GM20431 (cell line): ENCODE measurements around the gene TGFBR1.

Experiments
- in situ Hi-C: fragments of 300-500 bp; cut with MseI, MboI; formaldehyde crosslinking; loops from one replicate; pipeline ENCODE4 v1.15.0; 2020; ENCODE audit warnings: low sequenced_read_pairs; ENCODE audit not compliant: unreplicated experiment

The TGFBR1 gene

DNA sequence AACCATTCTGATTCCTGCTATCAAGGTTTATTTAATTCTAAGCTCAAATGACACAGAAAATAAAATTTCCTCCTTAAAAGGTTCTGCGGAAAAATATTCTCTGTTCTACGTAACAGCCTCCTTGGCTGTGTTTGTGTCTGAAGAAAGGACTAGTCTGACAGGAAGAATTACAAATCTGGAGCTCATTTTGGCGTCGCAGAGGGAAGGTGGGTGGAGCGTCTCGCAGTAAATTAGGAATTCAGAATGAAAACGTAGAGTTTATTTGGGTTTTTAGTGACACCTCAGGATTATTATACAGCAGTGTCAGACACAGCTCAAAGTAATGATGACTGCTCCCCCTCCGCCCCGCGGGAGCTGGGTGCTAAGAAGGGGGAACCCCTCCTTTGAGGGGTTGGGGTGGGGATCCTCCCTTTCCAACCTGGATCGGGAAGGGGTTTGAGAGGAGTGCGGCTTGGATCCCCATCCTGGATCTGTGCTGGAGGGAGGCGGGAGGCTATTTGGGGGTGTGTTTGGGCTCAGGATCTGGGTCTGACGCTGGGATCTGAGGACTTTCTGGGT, 933 bp upstream of the TGFBR1 start:
- in situ Hi-C loops = no loop called here

- in situ Hi-C loops = no loop called here
Observed at GRCh38 chr9:99105152-99106043, 485 bp downstream of the TGFBR1 start.

GRCh38 chr9:99106044-99106375, 1.1 kb downstream of the TGFBR1 start:
- in situ Hi-C loops = no loop called here

- in situ Hi-C loops = no loop called here
Observed at GRCh38 chr9:99107421-99107820, 2.5 kb downstream of the TGFBR1 start.

- in situ Hi-C loops = no loop called here
Observed at GRCh38 chr9:99108131-99108530, 3.2 kb downstream of the TGFBR1 start.

GRCh38 chr9:99109522-99109921, 4.6 kb downstream of the TGFBR1 start:
- in situ Hi-C loops = no loop called here

- in situ Hi-C loops = no loop called here
Observed at GRCh38 chr9:99112750-99113413, 8.0 kb downstream of the TGFBR1 start.

- in situ Hi-C loops = no loop called here
Observed at GRCh38 chr9:99113414-99114048, 8.6 kb downstream of the TGFBR1 start.

DNA sequence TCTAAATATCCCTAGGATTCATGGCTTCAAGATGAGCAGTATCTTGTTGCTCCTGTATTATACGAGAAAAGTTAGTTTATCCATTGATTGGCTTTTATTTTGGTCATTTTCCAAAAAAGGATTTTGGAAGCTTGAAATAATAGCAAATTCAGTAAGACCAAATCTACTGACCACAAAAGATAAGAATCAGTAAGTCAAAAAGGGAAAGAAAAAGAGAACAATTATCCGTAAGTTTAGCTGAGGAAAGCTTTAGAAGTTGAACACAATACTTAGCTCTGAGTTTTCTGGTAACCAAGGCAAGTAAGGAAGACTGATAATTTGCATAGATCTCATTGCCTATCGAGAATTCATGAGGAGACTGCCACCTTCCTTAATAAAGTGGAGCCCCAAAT, 9.1 kb downstream of the TGFBR1 start:
- in situ Hi-C loops = no loop called here

- in situ Hi-C loops = no loop called here
Observed at GRCh38 chr9:99114846-99115500, 10.1 kb downstream of the TGFBR1 start.

GRCh38 chr9:99116003-99116411, 11.1 kb downstream of the TGFBR1 start:
- in situ Hi-C loops = no loop called here

DNA sequence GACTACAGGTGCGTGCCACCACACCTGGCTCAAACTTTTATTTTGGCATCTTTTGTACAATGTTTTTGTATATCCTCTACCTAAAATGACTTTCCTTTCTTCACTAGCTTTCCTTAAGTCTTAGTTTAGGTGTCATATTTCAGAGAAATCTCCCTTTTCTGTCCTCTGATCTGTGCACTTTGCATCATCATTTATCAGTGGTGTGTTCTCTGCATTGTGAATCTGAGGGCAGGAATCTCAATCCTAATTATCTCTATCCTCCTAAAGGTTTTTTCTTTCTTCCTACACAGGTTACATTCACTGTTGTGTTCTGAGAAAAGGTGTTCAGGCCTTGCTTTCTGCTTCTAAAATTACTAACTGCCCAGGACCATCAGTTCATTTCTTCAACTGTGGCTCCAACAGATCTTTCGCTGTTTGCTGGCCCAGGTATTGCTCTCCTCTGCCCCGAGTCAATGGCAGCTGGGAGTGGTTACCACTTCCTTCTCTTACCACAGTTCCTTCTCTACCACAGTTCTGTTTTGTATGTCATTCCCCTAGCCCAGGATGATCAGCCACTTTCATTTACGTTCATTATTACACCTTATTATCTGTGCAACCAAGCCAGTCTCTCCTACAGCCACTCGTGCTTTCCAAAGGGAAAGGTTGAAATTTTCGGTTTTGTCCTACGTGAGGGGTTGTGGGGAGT, 14.0 kb downstream of the TGFBR1 start:
- in situ Hi-C loops = no loop called here

DNA sequence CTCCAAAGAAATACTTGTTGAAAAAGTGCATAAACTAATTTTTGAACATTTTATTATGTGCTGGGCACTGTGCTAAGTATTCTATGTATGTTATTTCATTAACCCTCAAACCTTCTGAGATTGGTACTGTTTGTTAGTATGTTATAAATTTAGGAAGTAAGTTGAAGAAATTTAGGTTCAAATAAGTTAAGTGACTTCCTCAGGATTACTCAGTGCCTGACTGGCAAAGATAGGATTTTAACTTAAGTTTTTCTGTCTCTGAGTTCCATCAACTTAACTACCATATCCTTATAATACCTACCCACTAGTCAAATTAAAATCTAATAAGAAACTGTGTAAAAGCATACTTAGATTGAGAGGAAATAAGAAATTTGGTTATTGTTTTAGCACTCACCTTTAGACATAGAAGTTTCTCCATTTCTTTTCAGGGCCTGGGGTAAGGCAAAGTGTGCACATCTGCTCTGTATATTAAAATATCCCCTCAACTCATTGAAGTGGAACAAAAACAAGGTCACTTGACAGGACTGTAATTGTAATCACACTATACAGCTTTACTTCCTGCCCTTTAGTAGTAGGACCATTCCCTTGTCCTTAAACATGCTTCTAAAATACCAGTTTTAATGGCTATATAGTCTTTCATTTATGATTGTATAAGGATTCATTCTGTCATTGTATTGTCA, 15.2 kb downstream of the TGFBR1 start:
- in situ Hi-C loops = no loop called here

- in situ Hi-C loops = no loop called here
Observed at GRCh38 chr9:99121604-99122003, 16.7 kb downstream of the TGFBR1 start.

DNA sequence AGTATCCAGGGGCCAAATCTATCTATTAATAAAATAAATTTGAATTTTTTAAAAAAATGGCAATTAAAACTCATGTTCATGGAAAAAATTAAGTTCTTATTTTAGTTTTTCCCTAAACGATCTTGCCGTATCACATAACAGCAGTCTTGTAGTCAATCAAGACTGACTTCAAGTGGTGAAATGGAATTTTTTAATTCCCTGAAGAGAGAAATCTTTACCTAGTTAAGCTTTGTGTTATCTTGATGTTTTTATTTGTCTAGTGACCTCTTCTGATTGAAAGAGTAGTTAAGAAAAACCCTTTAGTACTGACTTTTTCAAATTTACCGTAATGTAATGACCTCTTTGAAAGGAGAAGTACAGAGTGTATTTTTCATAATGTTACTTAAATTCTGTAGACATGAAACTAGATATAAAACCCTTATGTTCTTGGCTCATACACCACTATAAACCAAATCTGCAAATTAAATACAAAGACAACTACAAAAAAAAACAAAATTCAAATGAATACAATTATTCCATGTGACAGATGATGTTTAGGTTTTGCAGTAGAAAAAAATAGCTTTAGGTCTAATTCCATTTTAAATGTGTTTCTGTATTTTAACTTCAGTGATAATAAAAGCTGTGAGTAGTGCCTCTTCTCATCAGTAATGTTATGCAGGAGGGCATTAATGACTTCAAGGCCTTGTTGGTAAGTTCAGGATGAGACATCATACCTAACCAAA, 19.8 kb downstream of the TGFBR1 start:
- in situ Hi-C loops = loop anchor here (25.0 kb wide), 1 partner anchor 262 kb away; no protein-coding TSS in a partner anchor

GRCh38 chr9:99125446-99125845, 20.5 kb downstream of the TGFBR1 start:
- in situ Hi-C loops = loop anchor here (25.0 kb wide), 1 partner anchor 263 kb away; no protein-coding TSS in a partner anchor

GRCh38 chr9:99126312-99126711, 21.4 kb downstream of the TGFBR1 start:
- in situ Hi-C loops = loop anchor here (25.0 kb wide), 1 partner anchor 264 kb away; no protein-coding TSS in a partner anchor

GRCh38 chr9:99127356-99128132, 22.6 kb downstream of the TGFBR1 start:
- in situ Hi-C loops = loop anchor here (25.0 kb wide), 1 partner anchor 265 kb away; no protein-coding TSS in a partner anchor
